ENCODE measurements around the gene ACYP1. TPM values are rescaled to one million over a fixed set of nuclear protein-coding genes. Genes with fewer than 3 reads are reported as not detected.

ACYP1 gene
- polyA plus RNA-seq, 2 donors = 12.0 to 24.1 TPM

DNA sequence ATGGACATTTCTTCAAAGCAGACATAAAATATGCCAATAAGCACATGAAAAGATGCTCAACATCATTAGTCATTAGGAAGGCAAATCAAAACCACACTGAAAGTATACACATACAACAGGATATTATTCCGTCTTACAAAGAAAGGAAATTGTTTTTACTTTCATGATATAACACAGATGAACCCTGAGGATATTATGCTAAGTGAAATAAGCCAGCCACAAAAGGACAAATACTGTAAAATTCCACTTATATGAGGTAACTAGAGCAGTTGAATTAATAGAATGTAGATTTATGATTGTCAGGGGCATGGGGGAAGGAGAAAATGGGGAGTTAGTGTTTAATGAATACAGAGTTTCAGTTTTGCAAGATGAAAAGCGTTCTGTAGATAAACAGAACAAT, 4.2 kb downstream of the ACYP1 start:
- Histone ChIP-seq H3K9me3 (ENCODE audit: control insufficient read depth in 2 of 2, insufficient read depth in 1 of 2, low read depth in 1 of 2, low read length in 1 of 2) (no peaks in the 10 kb centered on the region), H3K36me3 (ENCODE audit: control insufficient read depth in 2 of 2, insufficient read depth in 2 of 2, low read length in 1 of 2) (no peaks in the 10 kb centered on the region), H3K27ac (ENCODE audit: low read depth in 2 of 2, low read length in 1 of 2) (no peak overlapping the region), H3K27me3 (ENCODE audit: control insufficient read depth in 1 of 2, insufficient read depth in 2 of 2, low read length in 2 of 2) (no peaks in the 10 kb centered on the region), H3K4me3 (ENCODE audit: low read depth in 1 of 2, low read length in 2 of 2) (no peak overlapping the region), H3K4me1 (ENCODE audit: control insufficient read depth in 2 of 2, insufficient read depth in 2 of 2, low read length in 1 of 2) (no peaks in the 10 kb centered on the region)
- WGBS, 2 donors = 74 to 76% methylated on average over 2 of the region's 2 CpGs

DNA sequence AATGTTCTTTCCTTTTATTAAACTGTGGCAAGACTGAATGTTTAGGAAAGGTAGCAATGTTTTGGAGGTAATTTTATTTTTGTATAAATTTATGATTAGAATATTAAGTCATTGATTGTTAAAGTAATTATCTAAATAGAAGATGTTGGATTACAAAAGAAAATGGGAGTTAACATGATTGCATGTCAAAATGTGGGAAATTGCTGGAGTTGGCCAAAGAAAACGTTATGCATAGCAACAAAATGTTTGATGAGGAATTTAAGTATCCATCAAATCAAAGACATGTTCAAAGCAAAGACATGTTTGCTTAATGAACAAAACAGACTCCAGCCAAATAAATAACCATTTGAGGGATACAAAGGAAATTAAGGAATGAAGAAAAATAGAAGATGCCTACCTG, 9.4 kb downstream of the ACYP1 start:
- 36 to 40% methylated on average over 1 of the region's 1 CpG for WGBS, 2 donors
- H3K27me3 ChIP-seq (ENCODE audit: control insufficient read depth in 1 of 2, insufficient read depth in 2 of 2, low read length in 2 of 2) = no peaks in the 10 kb centered on the region
- peaks cover 0 to under 1% of the 10 kb centered on the region in 2 donors for H3K4me1 ChIP-seq (ENCODE audit: control insufficient read depth in 2 of 2, insufficient read depth in 2 of 2, low read length in 1 of 2)
- no peaks in the 10 kb centered on the region for H3K36me3 ChIP-seq (ENCODE audit: control insufficient read depth in 2 of 2, insufficient read depth in 2 of 2, low read length in 1 of 2)
- H3K9me3 ChIP-seq (ENCODE audit: control insufficient read depth in 2 of 2, insufficient read depth in 1 of 2, low read depth in 1 of 2, low read length in 1 of 2) = no peaks in the 10 kb centered on the region
- no peak overlapping the region for H3K27ac ChIP-seq (ENCODE audit: low read depth in 2 of 2, low read length in 1 of 2)
- H3K4me3 ChIP-seq (ENCODE audit: low read depth in 1 of 2, low read length in 2 of 2) = no peak overlapping the region

DNA sequence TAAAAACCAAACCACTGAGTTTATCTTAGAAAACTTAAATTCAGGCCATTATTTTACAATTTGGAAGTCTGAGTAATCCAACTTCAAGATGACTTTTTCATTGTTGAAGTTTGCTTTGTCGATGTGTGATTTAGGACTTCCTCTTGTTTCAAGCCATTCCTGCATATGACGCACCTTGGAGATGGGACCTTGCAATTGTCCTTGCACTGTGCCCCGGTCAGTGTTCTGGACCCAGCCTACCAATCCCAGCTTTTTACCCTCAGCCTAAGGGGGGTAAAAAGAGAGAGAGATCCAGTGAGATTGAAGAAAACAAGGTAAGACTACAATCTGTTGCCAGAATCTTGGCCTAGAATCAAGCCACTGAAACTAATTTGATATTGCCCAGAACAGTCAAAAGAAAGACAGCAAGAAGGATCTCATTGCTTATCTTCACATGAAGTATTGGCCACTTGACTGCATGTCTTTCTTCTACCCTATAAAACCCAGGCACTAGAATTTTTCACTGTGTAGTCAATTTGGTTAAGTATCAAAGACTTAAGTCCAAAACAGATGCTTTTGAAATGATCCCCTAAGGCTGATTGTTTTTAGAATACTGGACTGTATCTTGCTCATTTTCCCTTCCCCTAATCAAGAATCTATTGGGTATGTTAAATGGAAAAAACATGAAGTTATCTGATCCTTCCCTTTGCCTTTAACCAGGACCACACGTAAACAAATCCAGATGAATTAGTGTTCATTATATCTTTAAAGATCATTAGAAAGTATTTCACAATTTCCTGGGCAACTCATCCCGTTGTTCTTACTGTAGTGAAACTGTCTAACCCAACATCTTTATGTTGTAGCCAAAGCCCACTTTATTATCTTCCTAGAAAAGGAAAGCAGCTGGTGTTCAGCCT, 10.2 kb downstream of the ACYP1 start:
- no peaks in the 10 kb centered on the region for H3K36me3 ChIP-seq (ENCODE audit: control insufficient read depth in 2 of 2, insufficient read depth in 2 of 2, low read length in 1 of 2)
- H3K27ac ChIP-seq (ENCODE audit: low read depth in 2 of 2, low read length in 1 of 2) = no peak overlapping the region
- H3K27me3 ChIP-seq (ENCODE audit: control insufficient read depth in 1 of 2, insufficient read depth in 2 of 2, low read length in 2 of 2) = no peaks in the 10 kb centered on the region
- 56 to 61% methylated on average over 5 of the region's 5 CpGs for WGBS, 2 donors
- H3K4me1 ChIP-seq (ENCODE audit: control insufficient read depth in 2 of 2, insufficient read depth in 2 of 2, low read length in 1 of 2) = peaks cover 0 to 2% of the 10 kb centered on the region in 2 donors
- H3K9me3 ChIP-seq (ENCODE audit: control insufficient read depth in 2 of 2, insufficient read depth in 1 of 2, low read depth in 1 of 2, low read length in 1 of 2) = no peaks in the 10 kb centered on the region
- H3K4me3 ChIP-seq (ENCODE audit: low read depth in 1 of 2, low read length in 2 of 2) = no peak overlapping the region

DNA sequence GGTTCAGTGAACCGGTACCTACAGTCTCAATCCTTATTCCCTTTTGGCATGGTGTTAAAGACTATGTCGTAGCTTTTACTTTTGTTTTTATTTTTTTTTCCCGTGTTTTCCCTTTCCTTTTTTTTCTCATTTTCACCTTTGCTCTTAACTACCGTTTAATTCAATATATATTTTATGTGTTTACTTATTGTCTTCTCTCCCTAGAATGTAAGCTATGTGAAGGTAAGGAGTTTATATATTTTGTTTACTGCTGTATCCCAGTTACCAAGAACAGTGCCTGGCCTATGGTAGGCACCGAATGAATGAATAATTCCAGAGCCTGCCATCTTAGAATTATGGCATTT, 12.3 kb downstream of the ACYP1 start:
- H3K27me3 ChIP-seq (ENCODE audit: control insufficient read depth in 1 of 2, insufficient read depth in 2 of 2, low read length in 2 of 2) = no peaks in the 10 kb centered on the region
- peak overlapping the region; percentile 60 to 75 for H3K4me3 ChIP-seq (ENCODE audit: low read depth in 1 of 2, low read length in 2 of 2)
- peak overlapping the region; percentile 82 to 85 for H3K27ac ChIP-seq (ENCODE audit: low read depth in 2 of 2, low read length in 1 of 2)
- H3K36me3 ChIP-seq (ENCODE audit: control insufficient read depth in 2 of 2, insufficient read depth in 2 of 2, low read length in 1 of 2) = no peaks in the 10 kb centered on the region
- no peaks in the 10 kb centered on the region for H3K9me3 ChIP-seq (ENCODE audit: control insufficient read depth in 2 of 2, insufficient read depth in 1 of 2, low read depth in 1 of 2, low read length in 1 of 2)
- WGBS, 2 donors = 21 to 23% methylated on average over 5 of the region's 5 CpGs
- H3K4me1 ChIP-seq (ENCODE audit: control insufficient read depth in 2 of 2, insufficient read depth in 2 of 2, low read length in 1 of 2) = peaks cover 0 to 2% of the 10 kb centered on the region in 2 donors

DNA sequence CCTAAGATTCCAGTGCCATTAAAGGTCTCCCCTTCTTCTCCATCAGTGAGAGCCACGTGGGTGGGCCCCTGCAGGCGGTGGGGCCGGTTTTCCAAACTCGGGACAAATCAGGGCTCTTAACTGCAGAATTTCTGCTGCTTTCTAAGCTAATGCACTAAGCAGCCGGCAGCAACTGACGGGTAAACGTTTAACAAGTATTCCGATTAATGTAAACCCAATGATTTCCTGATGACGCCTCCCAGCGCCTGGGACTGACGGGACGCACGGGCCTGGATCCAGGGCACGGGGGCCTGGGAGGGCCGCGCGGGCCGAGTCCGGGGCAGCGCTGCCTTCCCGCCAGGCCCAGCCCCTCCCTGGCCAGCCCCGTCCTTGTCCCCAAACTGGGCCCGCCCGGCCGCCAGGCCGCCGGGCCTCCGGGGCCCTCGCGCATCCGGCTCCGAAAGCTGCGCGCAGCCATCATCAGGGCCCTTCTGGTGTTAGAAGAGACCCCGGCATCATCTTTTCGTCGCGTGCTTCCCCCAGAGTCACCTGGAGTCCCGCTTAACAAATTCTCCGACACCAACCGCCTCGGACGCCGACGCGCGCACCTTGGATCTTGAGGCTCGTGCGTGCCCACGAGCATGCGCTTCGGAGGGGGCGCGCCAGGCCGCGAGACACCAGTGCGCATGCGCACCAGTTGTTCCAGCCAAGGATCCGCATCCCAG, 12.8 kb downstream of the ACYP1 start, which contains the start of gene MLH3:
Gene MLH3 (minus strand): TSS at position 616 of the 704 bp plus-strand sequence. CDS start 1,812 bp downstream, outside the sequence.
- no peaks in the 10 kb centered on the region for H3K36me3 ChIP-seq (ENCODE audit: control insufficient read depth in 2 of 2, insufficient read depth in 2 of 2, low read length in 1 of 2)
- 1% methylated on average over 56 to 59 of the region's 59 CpGs for WGBS, 2 donors
- H3K27ac ChIP-seq (ENCODE audit: low read depth in 2 of 2, low read length in 1 of 2) = peak within 1 kb of the TSS; percentile 82 to 85
- peaks cover 0 to 2% of the 10 kb centered on the region in 2 donors for H3K4me1 ChIP-seq (ENCODE audit: control insufficient read depth in 2 of 2, insufficient read depth in 2 of 2, low read length in 1 of 2)
- no peaks in the 10 kb centered on the region for H3K9me3 ChIP-seq (ENCODE audit: control insufficient read depth in 2 of 2, insufficient read depth in 1 of 2, low read depth in 1 of 2, low read length in 1 of 2)
- H3K4me3 ChIP-seq (ENCODE audit: low read depth in 1 of 2, low read length in 2 of 2) = peak within 1 kb of the TSS; percentile 60 to 75
- H3K27me3 ChIP-seq (ENCODE audit: control insufficient read depth in 1 of 2, insufficient read depth in 2 of 2, low read length in 2 of 2) = no peaks in the 10 kb centered on the region

DNA sequence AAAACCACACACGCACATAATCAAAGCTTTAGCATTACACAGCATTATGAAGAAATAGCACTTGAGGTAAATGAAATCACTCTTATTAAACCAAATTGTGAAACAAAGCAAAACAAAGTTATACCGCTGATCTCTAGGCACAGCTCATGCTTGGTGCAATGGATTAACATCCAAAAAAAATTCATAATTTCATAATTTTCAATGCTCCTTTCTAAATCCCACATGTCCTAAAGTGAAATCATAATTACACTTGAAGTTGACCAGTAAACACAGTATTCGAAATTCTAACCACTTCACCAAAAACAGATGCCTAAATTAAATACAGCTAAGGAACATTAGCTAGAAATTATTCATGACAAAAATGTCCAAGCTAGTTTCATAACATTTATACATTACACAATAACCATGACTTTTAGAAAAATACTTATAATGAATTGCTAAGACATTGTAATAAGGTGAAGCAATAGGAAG, 14.1 kb downstream of the ACYP1 start:
- Histone ChIP-seq H3K27me3 (ENCODE audit: control insufficient read depth in 1 of 2, insufficient read depth in 2 of 2, low read length in 2 of 2) (no peaks in the 10 kb centered on the region), H3K4me3 (ENCODE audit: low read depth in 1 of 2, low read length in 2 of 2) (no peak overlapping the region), H3K4me1 (ENCODE audit: control insufficient read depth in 2 of 2, insufficient read depth in 2 of 2, low read length in 1 of 2) (peaks cover 0 to 2% of the 10 kb centered on the region in 2 donors), H3K36me3 (ENCODE audit: control insufficient read depth in 2 of 2, insufficient read depth in 2 of 2, low read length in 1 of 2) (no peaks in the 10 kb centered on the region), H3K9me3 (ENCODE audit: control insufficient read depth in 2 of 2, insufficient read depth in 1 of 2, low read depth in 1 of 2, low read length in 1 of 2) (no peaks in the 10 kb centered on the region), H3K27ac (ENCODE audit: low read depth in 2 of 2, low read length in 1 of 2) (peak overlapping the region in 1 of 2 donors; percentile 51)
- WGBS, 2 donors = 82 to 84% methylated on average over 3 of the region's 3 CpGs

DNA sequence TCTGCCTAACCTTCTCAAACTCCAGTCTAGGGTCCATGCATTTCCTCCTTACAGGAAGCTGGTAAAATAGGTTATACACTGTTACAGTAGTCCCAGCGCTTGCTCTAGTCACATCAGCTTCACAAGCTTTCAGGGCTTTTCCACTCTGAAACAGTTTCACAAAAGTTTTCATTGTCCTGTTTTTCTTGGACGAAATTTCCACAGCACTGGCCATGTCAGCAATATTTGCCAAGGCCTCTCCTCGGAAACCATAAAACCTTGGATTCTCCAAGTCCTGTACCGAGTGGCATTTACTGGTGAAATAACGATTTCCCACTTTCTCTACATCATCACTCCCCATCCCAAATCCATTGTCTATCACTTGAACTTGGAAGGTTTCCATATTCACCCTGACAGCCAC, 14.7 kb downstream of the ACYP1 start:
- H3K4me3 ChIP-seq (ENCODE audit: low read depth in 1 of 2, low read length in 2 of 2) = no peak overlapping the region
- H3K9me3 ChIP-seq (ENCODE audit: control insufficient read depth in 2 of 2, insufficient read depth in 1 of 2, low read depth in 1 of 2, low read length in 1 of 2) = no peaks in the 10 kb centered on the region
- peak overlapping the region; percentile 41 to 51 for H3K27ac ChIP-seq (ENCODE audit: low read depth in 2 of 2, low read length in 1 of 2)
- no peaks in the 10 kb centered on the region for H3K36me3 ChIP-seq (ENCODE audit: control insufficient read depth in 2 of 2, insufficient read depth in 2 of 2, low read length in 1 of 2)
- H3K4me1 ChIP-seq (ENCODE audit: control insufficient read depth in 2 of 2, insufficient read depth in 2 of 2, low read length in 1 of 2) = peaks cover 0 to 2% of the 10 kb centered on the region in 2 donors
- 79 to 87% methylated on average over 5 of the region's 5 CpGs for WGBS, 2 donors
- no peaks in the 10 kb centered on the region for H3K27me3 ChIP-seq (ENCODE audit: control insufficient read depth in 1 of 2, insufficient read depth in 2 of 2, low read length in 2 of 2)

DNA sequence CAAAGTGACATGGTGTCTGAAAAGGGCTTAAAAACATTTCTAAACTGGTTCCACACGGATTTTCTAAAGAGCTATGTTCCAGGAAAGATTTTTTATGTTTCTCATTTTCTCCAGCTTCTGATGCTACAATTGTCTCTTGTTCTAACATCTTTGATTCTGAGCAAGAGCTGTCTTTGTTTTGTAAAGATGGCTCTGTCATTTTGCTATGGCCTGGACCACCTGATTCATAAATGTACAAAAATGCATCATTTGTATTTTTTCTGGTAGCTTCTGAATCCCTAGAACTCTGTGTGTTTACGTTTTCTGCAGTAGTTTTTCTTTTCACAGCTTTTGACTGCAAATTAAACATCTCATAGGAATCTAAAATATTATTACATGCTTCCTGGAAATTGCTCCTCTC, 15.7 kb downstream of the ACYP1 start:
- no peak overlapping the region for H3K27ac ChIP-seq (ENCODE audit: low read depth in 2 of 2, low read length in 1 of 2)
- peaks cover 0 to 2% of the 10 kb centered on the region in 2 donors for H3K4me1 ChIP-seq (ENCODE audit: control insufficient read depth in 2 of 2, insufficient read depth in 2 of 2, low read length in 1 of 2)
- no peaks in the 10 kb centered on the region for H3K27me3 ChIP-seq (ENCODE audit: control insufficient read depth in 1 of 2, insufficient read depth in 2 of 2, low read length in 2 of 2)
- H3K36me3 ChIP-seq (ENCODE audit: control insufficient read depth in 2 of 2, insufficient read depth in 2 of 2, low read length in 1 of 2) = no peaks in the 10 kb centered on the region
- 79 to 83% methylated on average over 2 of the region's 2 CpGs for WGBS, 2 donors
- H3K4me3 ChIP-seq (ENCODE audit: low read depth in 1 of 2, low read length in 2 of 2) = no peak overlapping the region
- H3K9me3 ChIP-seq (ENCODE audit: control insufficient read depth in 2 of 2, insufficient read depth in 1 of 2, low read depth in 1 of 2, low read length in 1 of 2) = no peaks in the 10 kb centered on the region

DNA sequence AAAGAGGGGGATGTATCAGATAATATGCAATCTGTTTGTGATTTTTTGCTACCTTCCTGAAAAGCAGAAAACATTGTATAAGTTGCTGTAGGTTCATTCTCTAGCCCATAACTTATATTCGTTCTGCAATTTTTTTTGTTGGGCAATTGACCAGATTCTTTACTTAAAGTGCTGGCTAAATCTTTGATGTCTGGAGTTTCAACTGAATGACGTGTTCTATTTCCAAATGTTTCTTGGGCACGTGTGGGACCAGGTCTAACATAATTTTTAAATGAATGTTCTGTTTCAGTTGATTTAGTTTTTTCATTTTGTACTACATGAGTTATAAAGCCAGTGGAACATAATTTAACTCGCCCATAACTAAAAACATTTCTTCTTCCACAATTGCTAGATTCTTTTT, 16.3 kb downstream of the ACYP1 start:
- Histone ChIP-seq H3K4me1 (ENCODE audit: control insufficient read depth in 2 of 2, insufficient read depth in 2 of 2, low read length in 1 of 2) (peaks cover 0 to 2% of the 10 kb centered on the region in 2 donors), H3K27me3 (ENCODE audit: control insufficient read depth in 1 of 2, insufficient read depth in 2 of 2, low read length in 2 of 2) (no peaks in the 10 kb centered on the region), H3K36me3 (ENCODE audit: control insufficient read depth in 2 of 2, insufficient read depth in 2 of 2, low read length in 1 of 2) (no peaks in the 10 kb centered on the region), H3K27ac (ENCODE audit: low read depth in 2 of 2, low read length in 1 of 2) (no peak overlapping the region), H3K9me3 (ENCODE audit: control insufficient read depth in 2 of 2, insufficient read depth in 1 of 2, low read depth in 1 of 2, low read length in 1 of 2) (no peaks in the 10 kb centered on the region), H3K4me3 (ENCODE audit: low read depth in 1 of 2, low read length in 2 of 2) (no peak overlapping the region)
- WGBS, 2 donors = 89 to 90% methylated on average over 4 of the region's 4 CpGs

Measured in esophagus (tissue), 2 donors.